IMR-90 (cell line): ENCODE results near the gene NCKAP5. TPM values are rescaled to one million over a fixed set of nuclear protein-coding genes. Genes with fewer than 3 reads are reported as not detected.

Source experiments
- ATAC-seq: fragments of 200-7000 bp; cut with Tn5 transposase; 2 replicates; pipeline ENCODE4 v1.9.1; 2020; ENCODE audit warnings: low read depth, mild to moderate bottlenecking, moderate library complexity
- BruUV-seq: library from RNA; stranded (reverse); fragments of 400-500 nt; replicated peaks from 2 replicates; lab custom pipeline; 2021; lab: Mats Ljungman, UMichigan
- CTCF ChIA-PET: fragments of 300-600 bp; formaldehyde crosslinking; extraction: SDS; loops from one replicate; lab custom pipeline; 2021; ENCODE audit warnings: antibody characterized with exemption; lab: Yijun Ruan, JAX
- POLR2A ChIA-PET: fragments of 300-600 bp; sonication (Branson Sonifier 250); formaldehyde crosslinking; loops from one replicate; lab custom pipeline; 2022; ENCODE audit warnings: antibody characterized with exemption; ENCODE audit not compliant: unreplicated experiment; lab: Charles Lee
- DNase-seq: peaks from one replicate; pipeline ENCODE4 v3.0.0; 2013
- H2AFZ ChIP-seq: replicated peaks from 2 replicates; pipeline ENCODE3; 2013; ENCODE audit warnings: low read length, mild to moderate bottlenecking; ENCODE audit not compliant: poor library complexity
- H2AK5ac ChIP-seq: 2 replicates; pipeline ENCODE4 v1.6.1; 2013; ENCODE audit warnings: low read depth, low read length, inconsistent platforms
- H2AK9ac ChIP-seq: replicated peaks from 2 replicates; pipeline ENCODE3; 2013; ENCODE audit warnings: mild to moderate bottlenecking, low read depth, low read length, moderate library complexity; ENCODE audit not compliant: poor library complexity
- H2BK120ac ChIP-seq: 2 replicates; pipeline ENCODE4 v1.6.1; 2013; ENCODE audit warnings: low read depth, low read length, inconsistent platforms
- H2BK15ac ChIP-seq: 3 replicates; pipeline ENCODE4 v1.6.1; 2013; ENCODE audit warnings: low read depth, low read length, inconsistent platforms
- H2BK20ac ChIP-seq: 2 replicates; pipeline ENCODE4 v1.6.1; 2013; ENCODE audit warnings: low read depth, mild to moderate bottlenecking, inconsistent platforms, low read length, moderate library complexity
- H2BK5ac ChIP-seq: 2 replicates; pipeline ENCODE4 v1.6.1; 2013; ENCODE audit warnings: mild to moderate bottlenecking, low read depth, low read length, inconsistent platforms; ENCODE audit not compliant: poor library complexity, severe bottlenecking
- H3K14ac ChIP-seq: replicated peaks from 2 replicates; pipeline ENCODE4 v1.6.1; 2013; ENCODE audit warnings: low read depth, low read length, inconsistent platforms
- H3K18ac ChIP-seq: 2 replicates; pipeline ENCODE4 v1.6.1; 2013; ENCODE audit warnings: low read depth, low read length, control low read depth
- H3K23ac ChIP-seq: 2 replicates; pipeline ENCODE4 v1.6.1; 2013; ENCODE audit warnings: low read depth, low read length, inconsistent platforms
- H3K27ac ChIP-seq: 2 replicates; pipeline ENCODE4 v1.5.1; 2013; ENCODE audit warnings: mild to moderate bottlenecking, control low read depth, low read length; ENCODE audit not compliant: insufficient read depth
- H3K27me3 ChIP-seq: 2 replicates; pipeline ENCODE4 v1.6.1; 2013; ENCODE audit warnings: low read length; ENCODE audit not compliant: control insufficient read depth, insufficient read depth
- H3K36me3 ChIP-seq: 2 replicates; pipeline ENCODE4 v1.6.1; 2013; ENCODE audit warnings: low read length, mixed read lengths; ENCODE audit not compliant: control insufficient read depth, insufficient read depth
- H3K4ac ChIP-seq: 2 replicates; pipeline ENCODE4 v1.6.1; 2013; ENCODE audit warnings: low read depth, low read length, inconsistent platforms
- H3K4me1 ChIP-seq: 2 replicates; pipeline ENCODE4 v1.6.1; 2013; ENCODE audit warnings: low read length, mixed read lengths; ENCODE audit not compliant: control insufficient read depth, insufficient read depth
- H3K4me2 ChIP-seq: 2 replicates; pipeline ENCODE4 v1.6.1; 2013; ENCODE audit warnings: low read depth, mild to moderate bottlenecking, control low read depth, low read length, moderate library complexity
- H3K4me3 ChIP-seq: 2 replicates; pipeline ENCODE4 v1.5.1; 2013; ENCODE audit warnings: low read depth, mild to moderate bottlenecking, control low read depth, low read length, moderate library complexity; ENCODE audit not compliant: insufficient read depth
- H3K56ac ChIP-seq: 2 replicates; pipeline ENCODE4 v1.6.1; 2013; ENCODE audit warnings: low read length, inconsistent platforms; ENCODE audit not compliant: insufficient read depth; ENCODE audit errors: extremely low read depth
- H3K79me1 ChIP-seq, 2 experiments: 2 replicates each; pipeline ENCODE4 v1.6.1; 2013; ENCODE audit warnings: low read length in 2 of 2, inconsistent platforms in 1 of 2, low read depth in 1 of 2
- H3K9ac ChIP-seq: 2 replicates; pipeline ENCODE4 v1.6.1; 2013; ENCODE audit warnings: low read depth, low read length, control low read depth
- H3K9me1 ChIP-seq: 2 replicates; pipeline ENCODE4 v1.6.1; 2013; ENCODE audit warnings: low read length, inconsistent platforms; ENCODE audit not compliant: insufficient read depth
- H3K9me3 ChIP-seq: 2 replicates; pipeline ENCODE4 v1.6.1; 2013; ENCODE audit warnings: low read length; ENCODE audit not compliant: control insufficient read depth, insufficient read depth
- H4K20me1 ChIP-seq: 2 replicates; pipeline ENCODE4 v1.6.1; 2013; ENCODE audit warnings: low read length, inconsistent platforms; ENCODE audit not compliant: insufficient read depth
- H4K5ac ChIP-seq: 2 replicates; pipeline ENCODE4 v1.6.1; 2013; ENCODE audit warnings: mild to moderate bottlenecking, low read depth, low read length, control low read depth
- H4K8ac ChIP-seq, 2 experiments: 2 replicates each; pipeline ENCODE4 v1.6.1; 2013; ENCODE audit warnings: low read depth in 2 of 2, low read length in 2 of 2, control low read depth in 1 of 2, inconsistent platforms in 1 of 2
- H4K91ac ChIP-seq: 2 replicates; pipeline ENCODE4 v1.6.1; 2013; ENCODE audit warnings: low read depth, low read length, inconsistent platforms; ENCODE audit not compliant: insufficient read depth
- BHLHE40 ChIP-seq: fragments of 150-350 bp; IDR thresholded peaks from 2 replicates; pipeline ENCODE4 v1.6.1; 2016; ENCODE audit warnings: mild to moderate bottlenecking, low read depth, low read length
- CEBPB ChIP-seq: IDR thresholded peaks from 2 replicates; pipeline ENCODE4 v1.6.1; 2012; ENCODE audit warnings: low read depth, low read length, improper control_type of control experiment
- CHD1 ChIP-seq: IDR thresholded peaks from 2 replicates; pipeline ENCODE4 v1.6.1; 2012; ENCODE audit warnings: low read depth, low read length, improper control_type of control experiment
- FOS ChIP-seq: fragments of 150-350 bp; IDR thresholded peaks from 2 replicates; pipeline ENCODE4 v1.6.1; 2016; ENCODE audit warnings: low read depth, low read length
- MAFK ChIP-seq: IDR thresholded peaks from 2 replicates; pipeline ENCODE4 v1.6.1; 2012; ENCODE audit warnings: low read depth, low read length, improper control_type of control experiment
- MXI1 ChIP-seq: IDR thresholded peaks from 2 replicates; pipeline ENCODE4 v1.6.1; 2012; ENCODE audit warnings: low read depth, mild to moderate bottlenecking, low read length, moderate library complexity, borderline replicate concordance
- NFE2L2 ChIP-seq: fragments of 150-350 bp; IDR thresholded peaks from 2 replicates; pipeline ENCODE4 v1.6.1; 2016; ENCODE audit warnings: low read depth, mild to moderate bottlenecking, low read length
- POLR2A ChIP-seq: IDR thresholded peaks from 2 replicates; pipeline ENCODE4 v1.6.1; 2012; ENCODE audit warnings: mild to moderate bottlenecking, low read depth, low read length
- RAD21 ChIP-seq: IDR thresholded peaks from 2 replicates; pipeline ENCODE4 v1.6.1; 2012; ENCODE audit warnings: low read length, improper control_type of control experiment
- RCOR1 ChIP-seq: IDR thresholded peaks from 2 replicates; pipeline ENCODE4 v1.6.1; 2012; ENCODE audit warnings: mild to moderate bottlenecking, low read length, improper control_type of control experiment; ENCODE audit not compliant: insufficient replicate concordance
- RFX5 ChIP-seq: IDR thresholded peaks from 2 replicates; pipeline ENCODE4 v1.8.0; 2012; ENCODE audit warnings: low read depth, mild to moderate bottlenecking, low read length, moderate library complexity
- SMC3 ChIP-seq: fragments of 150-350 bp; IDR thresholded peaks from 2 replicates; pipeline ENCODE4 v1.6.1; 2016; ENCODE audit warnings: low read depth, mild to moderate bottlenecking, antibody characterized with exemption, low read length, moderate library complexity
- WGBS, 2 experiments: methylation state at CpG; one replicate each; pipeline versions ENCODE4 v1.1.5 to v1.1.7; 2013; ENCODE audit warnings: missing lambda C conversion rate in 2 of 2; ENCODE audit not compliant: insufficient read length in 1 of 2; ENCODE audit errors: extremely low coverage in 2 of 2; 5-methylcytosine and 5-hydroxymethylcytosine counted together
- dilution Hi-C: fragments of 300-500 bp; cut with HindIII; formaldehyde crosslinking; loops from one replicate; pipeline ENCODE4 v1.14.3; 2018; ENCODE audit warnings: low sequenced_read_pairs; ENCODE audit not compliant: unreplicated experiment
- in situ Hi-C: fragments of 300-500 bp; cut with MboI; formaldehyde crosslinking; loops from 3 replicates; pipeline ENCODE4 v1.14.3; 2019; ENCODE audit warnings: low sequenced_read_pairs, inconsistent platforms, mixed read lengths
- intact Hi-C: fragments of 100-400 bp; cut with micrococcal nuclease; formaldehyde crosslinking; loops from 2 replicates; pipeline ENCODE4 v1.10.0; 2022
- polyA plus RNA-seq, 3 experiments: library from polyadenylated mRNA; depleted of rRNA; stranded (reverse); fragments of >200 nt; gene quantifications; 2 replicates each; pipeline ENCODE4 v1.2.3, GENCODE V29; 2012; ENCODE audit warnings: low replicate concordance in 1 of 3
- total RNA-seq: library from RNA; depleted of rRNA; stranded (reverse); fragments of >200 nt; gene quantifications from 2 replicates; pipeline ENCODE4 v1.2.3, GENCODE V29; 2012
- TF ChIP-seq, protein P1 (sequence below): conservative IDR thresholded peaks from 2 replicates; pipeline ENCODE4 v1.5.1; 2012; ENCODE audit warnings: mild to moderate bottlenecking, low read depth, low read length, improper control_type of control experiment
- TF ChIP-seq, protein P2 (sequence below): fragments of 150-350 bp; IDR thresholded peaks from 2 replicates; pipeline ENCODE4 v1.6.1; 2016; ENCODE audit warnings: low read depth, mild to moderate bottlenecking, low read length, moderate library complexity, borderline replicate concordance
- TF ChIP-seq, protein P3 (sequence below): fragments of 150-350 bp; IDR thresholded peaks from 2 replicates; pipeline ENCODE4 v1.6.1; 2017; ENCODE audit warnings: mild to moderate bottlenecking, antibody characterized with exemption, low read length, low read depth

NCKAP5 gene
- total and polyA plus RNA-seq, 2 of the 4 experiments (the other 2 are of a cell fraction) = 2.7 to 3.9 TPM

DNA sequence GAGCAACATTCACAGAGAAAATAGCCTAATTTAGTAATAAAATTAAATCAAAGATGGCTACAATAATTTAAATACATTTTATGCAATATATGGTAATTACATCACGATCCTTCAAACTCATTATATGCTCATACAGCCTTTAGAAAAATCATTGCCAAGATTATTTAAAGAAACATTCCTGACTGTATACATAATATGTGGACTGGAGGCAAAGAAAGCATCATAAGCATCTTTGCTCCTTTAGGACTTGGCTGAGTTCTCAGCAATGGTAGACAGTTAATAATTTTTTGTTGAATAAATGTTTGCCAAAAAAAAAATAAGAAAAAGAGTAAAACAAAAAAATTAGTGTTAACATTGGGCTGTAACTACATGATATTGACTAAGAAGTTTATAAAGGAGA is 26.9 kb downstream of the NCKAP5 start:
- no CpG with 5 or more reads among the region's 1 CpG for WGBS, 2 experiments

More for the DNA sequence above, 26.9 kb downstream of the NCKAP5 start:
- in situ Hi-C loops (no loop called here), dilution Hi-C loops (no loop called here), intact Hi-C loops (no loop called here)
- no peaks in the 10 kb centered on the region for H3K36me3 ChIP-seq
- no peaks in the 10 kb centered on the region for H3K27me3 ChIP-seq
- no peak for ATAC-seq
- H3K9ac ChIP-seq = no peak overlapping the region
- POLR2A ChIA-PET = no interaction called here
- no peaks in the 10 kb centered on the region for H3K9me1 ChIP-seq
- no peak overlapping the region for H2BK5ac ChIP-seq
- no peak overlapping the region for H2AK9ac ChIP-seq
- no peaks in the 10 kb centered on the region for H4K20me1 ChIP-seq
- no peak overlapping the region for H3K27ac ChIP-seq
- no peak overlapping the region for H2AFZ ChIP-seq
- no TSS peak for BruUV-seq
- H3K4me2 ChIP-seq = no peak overlapping the region
- H2BK15ac ChIP-seq = no peak overlapping the region
- H3K56ac ChIP-seq = no peak overlapping the region
- no peak overlapping the region for H3K14ac ChIP-seq
- H3K23ac ChIP-seq = no peak overlapping the region
- no peak overlapping the region for H2AK5ac ChIP-seq
- no peak overlapping the region for H3K4me3 ChIP-seq
- 0 out of 4 replicates have a peak overlapping the region, but pooled peaks of 1 of the 2 experiments have one; percentile 10 for H4K8ac ChIP-seq
- H2BK20ac ChIP-seq = no peak overlapping the region
- H3K79me1 ChIP-seq = peaks cover 2 to 3% of the 10 kb centered on the region in 2 experiments; a peak in 2 of 4 replicates
- peak; percentile 63 for DNase-seq
- no peak overlapping the region for H3K18ac ChIP-seq
- H3K4ac ChIP-seq = no peak overlapping the region
- H4K91ac ChIP-seq = no peak overlapping the region; the same call in 1 of the 2 replicates
- no peak for TF ChIP-seq RFX5
- TF ChIP-seq, protein P1, sequence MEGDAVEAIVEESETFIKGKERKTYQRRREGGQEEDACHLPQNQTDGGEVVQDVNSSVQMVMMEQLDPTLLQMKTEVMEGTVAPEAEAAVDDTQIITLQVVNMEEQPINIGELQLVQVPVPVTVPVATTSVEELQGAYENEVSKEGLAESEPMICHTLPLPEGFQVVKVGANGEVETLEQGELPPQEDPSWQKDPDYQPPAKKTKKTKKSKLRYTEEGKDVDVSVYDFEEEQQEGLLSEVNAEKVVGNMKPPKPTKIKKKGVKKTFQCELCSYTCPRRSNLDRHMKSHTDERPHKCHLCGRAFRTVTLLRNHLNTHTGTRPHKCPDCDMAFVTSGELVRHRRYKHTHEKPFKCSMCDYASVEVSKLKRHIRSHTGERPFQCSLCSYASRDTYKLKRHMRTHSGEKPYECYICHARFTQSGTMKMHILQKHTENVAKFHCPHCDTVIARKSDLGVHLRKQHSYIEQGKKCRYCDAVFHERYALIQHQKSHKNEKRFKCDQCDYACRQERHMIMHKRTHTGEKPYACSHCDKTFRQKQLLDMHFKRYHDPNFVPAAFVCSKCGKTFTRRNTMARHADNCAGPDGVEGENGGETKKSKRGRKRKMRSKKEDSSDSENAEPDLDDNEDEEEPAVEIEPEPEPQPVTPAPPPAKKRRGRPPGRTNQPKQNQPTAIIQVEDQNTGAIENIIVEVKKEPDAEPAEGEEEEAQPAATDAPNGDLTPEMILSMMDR = no peak
- no peak for TF ChIP-seq RCOR1
- no peak for TF ChIP-seq SMC3
- no peak for TF ChIP-seq BHLHE40
- no peak for TF ChIP-seq MXI1
- TF ChIP-seq MAFK = no peak
- no peak for TF ChIP-seq RAD21
- no peak for TF ChIP-seq NFE2L2
- TF ChIP-seq, protein P2, sequence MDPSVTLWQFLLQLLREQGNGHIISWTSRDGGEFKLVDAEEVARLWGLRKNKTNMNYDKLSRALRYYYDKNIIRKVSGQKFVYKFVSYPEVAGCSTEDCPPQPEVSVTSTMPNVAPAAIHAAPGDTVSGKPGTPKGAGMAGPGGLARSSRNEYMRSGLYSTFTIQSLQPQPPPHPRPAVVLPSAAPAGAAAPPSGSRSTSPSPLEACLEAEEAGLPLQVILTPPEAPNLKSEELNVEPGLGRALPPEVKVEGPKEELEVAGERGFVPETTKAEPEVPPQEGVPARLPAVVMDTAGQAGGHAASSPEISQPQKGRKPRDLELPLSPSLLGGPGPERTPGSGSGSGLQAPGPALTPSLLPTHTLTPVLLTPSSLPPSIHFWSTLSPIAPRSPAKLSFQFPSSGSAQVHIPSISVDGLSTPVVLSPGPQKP = no peak
- no peak for TF ChIP-seq CHD1
- no peak for TF ChIP-seq POLR2A
- TF ChIP-seq, protein P3, sequence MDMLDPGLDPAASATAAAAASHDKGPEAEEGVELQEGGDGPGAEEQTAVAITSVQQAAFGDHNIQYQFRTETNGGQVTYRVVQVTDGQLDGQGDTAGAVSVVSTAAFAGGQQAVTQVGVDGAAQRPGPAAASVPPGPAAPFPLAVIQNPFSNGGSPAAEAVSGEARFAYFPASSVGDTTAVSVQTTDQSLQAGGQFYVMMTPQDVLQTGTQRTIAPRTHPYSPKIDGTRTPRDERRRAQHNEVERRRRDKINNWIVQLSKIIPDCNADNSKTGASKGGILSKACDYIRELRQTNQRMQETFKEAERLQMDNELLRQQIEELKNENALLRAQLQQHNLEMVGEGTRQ = no peak
- TF ChIP-seq CEBPB = no peak
- no peak for TF ChIP-seq FOS
- H3K9me3 ChIP-seq = no peaks in the 10 kb centered on the region
- H3K4me1 ChIP-seq = no peaks in the 10 kb centered on the region
- no peak overlapping the region for H4K5ac ChIP-seq
- H2BK120ac ChIP-seq = no peak overlapping the region
- CTCF ChIA-PET = interaction anchor here (1.2 to 2.0 kb wide), 2 partner anchors 8 to 20 kb away, joined by 3 to 5 read pairs; no protein-coding TSS in a partner anchor
